Cerebellar cortex (tissue), 1 donor: ENCODE measurements around the gene MAP1LC3B2.

Experiments used
- DNase-seq: peaks from one replicate; pipeline ENCODE4 v3.0.0-alpha.2; 2015; ENCODE audit warnings: low spot score

MAP1LC3B2 gene

DNA sequence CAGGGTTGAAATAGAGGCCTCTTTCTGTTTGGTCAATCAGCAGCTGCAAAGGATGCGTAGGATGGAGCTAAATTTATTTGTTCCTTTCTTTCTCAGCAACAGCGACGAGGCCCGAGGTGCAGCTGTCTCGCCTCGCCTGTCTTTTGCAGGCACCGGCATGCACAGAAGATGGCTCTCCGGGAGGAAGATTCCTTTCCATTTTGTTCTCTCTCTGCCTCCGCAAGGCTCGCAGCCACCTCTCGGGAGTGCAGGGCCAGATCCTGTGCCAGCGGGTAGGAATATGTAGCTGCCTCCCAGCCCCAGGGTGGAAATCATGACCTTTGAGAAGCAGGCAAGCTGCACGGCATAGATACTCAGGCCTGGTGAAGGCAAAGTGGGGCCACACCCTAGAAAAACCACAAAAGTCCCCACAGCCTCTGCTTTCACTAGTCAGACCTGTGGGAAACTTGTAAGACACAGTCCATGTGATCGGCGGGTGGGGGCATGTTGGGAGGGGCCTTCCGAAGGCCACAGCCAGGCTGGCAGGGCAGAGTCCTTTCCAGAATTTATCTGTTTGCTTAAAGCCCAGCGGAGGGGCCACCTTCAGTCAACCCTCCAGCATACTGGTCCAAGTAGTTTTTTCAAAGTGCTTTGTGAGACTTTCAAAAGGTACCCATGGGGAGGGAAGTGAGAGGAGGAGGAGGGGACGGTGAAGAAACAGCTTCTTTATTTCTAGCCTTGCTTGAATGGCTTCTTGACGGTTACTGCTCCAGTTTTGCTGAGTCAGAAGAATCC is at the start of gene MAP1LC3B2:
MAP1LC3B2 (plus strand) TSS at position 220 of the 774 bp plus-strand sequence. CDS start 16,562 bp downstream, outside the sequence.
- no peak for DNase-seq

- no peak for DNase-seq
Observed at GRCh38 chr12:116513944-116514343, 45.2 kb upstream of the MAP1LC3B2 start.

DNA sequence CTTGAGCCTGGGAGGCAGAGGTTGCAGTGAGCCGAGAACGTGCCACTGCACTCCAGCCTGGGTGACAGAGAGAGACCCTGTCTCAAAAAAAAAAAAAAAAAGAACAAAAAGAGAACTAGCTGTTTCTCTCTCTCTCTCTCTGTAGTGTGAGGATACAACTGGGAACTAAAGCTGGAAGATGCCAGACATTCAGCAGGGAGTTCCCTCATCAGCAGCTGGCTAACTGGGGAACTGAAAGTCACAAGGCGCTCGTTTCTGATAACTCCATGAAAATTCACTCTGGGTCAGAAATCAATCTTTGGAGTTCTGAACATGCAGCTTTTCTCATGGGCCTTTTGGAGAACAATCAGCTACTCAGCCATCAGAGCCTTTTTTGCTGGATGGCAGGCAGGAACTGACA is 43.5 kb upstream of the MAP1LC3B2 start:
- no peak for DNase-seq

DNA sequence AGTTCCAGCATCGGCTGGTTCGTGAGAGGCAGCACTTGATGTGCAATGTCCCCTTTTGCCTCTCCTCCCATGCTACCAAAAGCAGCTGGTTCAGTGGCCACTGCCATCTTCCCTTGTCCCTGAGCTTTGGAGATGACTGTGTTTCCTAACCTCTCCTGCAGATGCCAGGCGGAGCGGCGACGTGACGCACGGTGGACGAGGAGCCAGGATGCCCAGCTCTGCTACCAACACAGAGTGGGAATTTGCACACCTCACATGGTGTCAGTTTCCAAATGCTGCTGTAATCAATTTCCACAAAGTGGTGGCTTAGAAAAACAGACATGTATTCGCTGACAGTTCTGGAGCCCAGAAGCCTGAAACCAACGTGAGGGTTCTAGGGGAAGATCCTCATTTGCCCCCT is 42.5 kb upstream of the MAP1LC3B2 start:
- DNase-seq: no peak

GRCh38 chr12:116517431-116518045 is 41.6 kb upstream of the MAP1LC3B2 start:
- no peak for DNase-seq

- DNase-seq: no peak
Observed at GRCh38 chr12:116520225-116520760, 38.9 kb upstream of the MAP1LC3B2 start.

DNA sequence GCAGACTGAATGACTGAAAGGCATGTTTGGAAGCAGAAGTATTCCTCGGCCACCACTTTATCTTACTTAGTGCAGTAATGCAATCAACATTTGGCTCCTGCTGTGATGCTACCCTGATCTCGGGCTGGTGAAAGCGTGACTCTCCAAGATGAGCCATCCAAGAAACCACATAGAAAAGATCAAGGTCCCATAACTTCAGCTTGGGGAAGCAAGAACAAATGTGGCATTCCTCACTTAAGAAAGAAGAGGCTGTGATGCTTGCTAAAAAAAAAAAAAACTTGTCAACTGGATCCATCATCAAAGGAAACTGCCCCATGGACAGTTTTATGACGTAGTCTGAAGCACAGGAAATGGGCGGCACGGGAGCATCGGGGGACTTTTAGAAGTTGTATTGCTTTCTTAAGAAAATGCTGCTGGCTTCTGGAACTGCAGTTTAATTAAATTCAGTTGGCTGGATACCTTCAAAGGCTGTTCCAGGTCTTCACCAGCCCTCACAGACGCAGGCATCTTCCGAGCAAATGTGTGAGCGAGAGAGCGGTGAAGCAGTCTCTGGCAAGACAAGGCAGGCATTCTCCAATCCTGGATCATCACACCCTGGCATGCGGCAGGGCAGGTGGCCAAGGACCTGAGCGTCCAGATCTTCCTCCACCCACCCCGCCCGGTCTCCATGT is 38.2 kb upstream of the MAP1LC3B2 start:
- DNase-seq: peak; percentile 91

- no peak for DNase-seq
Observed at GRCh38 chr12:116524311-116524710, 34.9 kb upstream of the MAP1LC3B2 start.

GRCh38 chr12:116524964-116525379 is 34.2 kb upstream of the MAP1LC3B2 start:
- DNase-seq: peak; percentile 42

GRCh38 chr12:116525418-116526001 is 33.7 kb upstream of the MAP1LC3B2 start:
- DNase-seq: peak; percentile 31

DNA sequence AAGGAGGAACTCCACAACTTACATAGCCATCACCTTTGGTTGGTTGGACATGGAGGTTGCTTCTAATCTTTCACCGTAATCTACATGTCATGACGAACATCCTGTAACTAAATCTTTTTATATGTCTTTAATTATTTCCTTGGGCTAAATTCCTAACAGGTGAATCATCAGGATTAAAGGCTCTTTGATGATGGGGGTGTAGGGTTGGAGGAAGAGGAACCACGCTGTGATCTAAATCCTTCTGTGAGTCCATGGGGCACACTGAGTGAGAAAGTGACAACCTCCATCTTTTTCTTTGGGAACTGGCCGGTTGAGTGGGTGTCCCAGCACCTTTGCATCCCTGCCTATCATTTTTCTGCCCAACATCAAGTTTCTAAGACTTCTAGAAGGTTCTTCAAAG is 31.1 kb upstream of the MAP1LC3B2 start:
- DNase-seq: no peak

GRCh38 chr12:116528498-116528897 is 30.7 kb upstream of the MAP1LC3B2 start:
- DNase-seq: no peak

GRCh38 chr12:116529048-116529447 is 30.1 kb upstream of the MAP1LC3B2 start:
- no peak for DNase-seq

GRCh38 chr12:116529686-116530085 is 29.5 kb upstream of the MAP1LC3B2 start:
- no peak for DNase-seq

GRCh38 chr12:116532428-116532827 is 26.8 kb upstream of the MAP1LC3B2 start:
- no peak for DNase-seq

DNA sequence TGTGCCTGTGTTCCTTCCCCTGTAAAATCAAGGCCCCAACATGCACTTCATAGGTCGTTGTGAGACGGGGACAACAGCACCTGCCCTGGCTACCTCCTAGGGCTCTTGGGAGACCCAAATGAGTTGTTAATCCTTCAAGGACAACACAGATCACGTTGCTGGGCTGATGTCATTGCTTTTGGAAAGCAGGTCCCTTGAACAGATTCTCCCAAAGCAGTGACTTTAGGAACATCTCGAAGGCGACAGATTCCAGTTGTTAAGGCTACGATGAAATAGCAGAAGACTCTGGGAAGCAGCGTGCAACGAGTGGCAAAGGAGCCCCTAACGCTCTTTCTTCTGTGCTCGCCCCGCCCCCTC is 26.2 kb upstream of the MAP1LC3B2 start:
- no peak for DNase-seq

DNA sequence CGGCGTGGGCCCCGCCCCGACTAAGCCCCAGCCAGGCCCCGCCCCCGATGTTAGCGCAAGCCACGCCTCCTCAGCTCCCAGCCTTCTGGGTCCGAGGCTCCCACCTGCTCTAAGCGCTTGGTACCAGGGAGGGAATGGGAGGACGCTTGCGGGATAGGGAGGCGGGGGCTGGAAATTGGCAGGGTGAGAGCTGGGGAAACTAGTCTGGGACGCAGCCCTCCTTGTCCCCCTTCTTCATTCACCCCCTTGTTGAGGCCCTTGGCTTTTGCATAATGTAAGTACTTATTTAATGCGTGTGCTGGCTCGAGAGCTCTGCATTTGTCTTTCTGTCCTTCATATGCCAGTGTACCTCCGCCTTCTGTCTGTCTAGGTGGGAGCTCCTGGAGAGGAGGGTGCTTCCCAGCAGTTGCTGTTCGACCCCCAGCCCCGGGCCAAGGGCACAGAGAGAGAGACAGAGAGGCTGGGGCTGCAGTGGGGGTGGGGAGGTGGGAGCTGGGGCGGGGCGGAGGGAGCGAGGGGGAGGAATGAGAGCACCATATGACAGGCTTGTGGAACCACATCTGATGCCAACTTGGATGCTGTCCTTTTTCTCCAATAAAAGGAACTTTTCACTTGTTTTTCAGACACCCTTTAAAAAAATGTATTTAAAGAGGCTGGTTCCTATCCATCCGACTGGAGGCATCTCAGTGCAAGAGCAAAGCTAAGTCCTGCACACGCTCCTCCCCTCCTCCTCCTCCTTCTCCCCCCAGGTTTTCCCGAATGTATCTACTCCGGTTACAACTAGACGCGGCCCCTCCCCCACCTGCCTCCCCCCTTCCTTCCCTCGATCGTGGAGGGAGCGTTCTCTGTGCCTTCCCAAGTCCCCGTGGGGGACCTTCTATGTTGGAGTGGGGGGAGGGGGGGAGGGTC is 25.6 kb upstream of the MAP1LC3B2 start:
- peak; percentile 94 for DNase-seq

DNA sequence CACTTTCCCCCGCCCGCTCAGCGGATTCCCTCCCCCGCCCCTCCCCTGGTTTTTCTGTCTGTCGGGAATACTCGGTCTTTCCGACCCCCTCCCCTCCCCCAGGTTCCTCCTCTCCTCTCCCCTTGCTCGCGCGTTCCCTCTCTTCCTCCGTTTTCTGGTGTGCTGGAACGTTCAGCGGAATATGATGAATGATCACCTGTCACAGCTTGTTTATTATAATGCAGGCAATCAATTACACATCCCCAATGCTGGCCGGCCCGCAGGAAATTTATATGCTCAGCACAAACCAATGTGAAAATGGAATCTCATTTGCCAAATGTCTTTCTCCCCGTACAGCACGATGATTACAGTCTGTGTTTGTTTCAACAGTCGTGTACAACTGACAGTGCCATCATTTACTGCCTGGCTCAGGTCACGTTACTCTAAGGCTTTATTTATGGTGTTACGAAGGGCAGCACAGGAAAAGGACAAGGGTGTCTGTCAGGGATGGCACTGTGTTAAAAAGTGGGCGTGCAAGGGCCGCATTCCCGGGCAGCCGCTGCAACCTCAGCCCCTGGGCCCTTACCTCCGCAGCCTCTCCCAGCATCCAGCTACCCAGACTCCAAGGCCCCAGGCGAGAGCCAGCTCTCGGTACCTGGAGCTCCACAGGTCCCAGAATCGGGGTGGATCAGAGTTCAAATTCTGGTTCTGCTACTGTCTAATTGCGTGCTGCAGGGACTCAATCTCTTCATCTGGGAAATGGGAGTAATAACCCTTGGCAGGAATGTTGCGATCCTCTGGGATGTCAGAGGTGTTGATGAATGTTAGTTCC is 24.7 kb upstream of the MAP1LC3B2 start:
- peak; percentile 70 for DNase-seq

DNA sequence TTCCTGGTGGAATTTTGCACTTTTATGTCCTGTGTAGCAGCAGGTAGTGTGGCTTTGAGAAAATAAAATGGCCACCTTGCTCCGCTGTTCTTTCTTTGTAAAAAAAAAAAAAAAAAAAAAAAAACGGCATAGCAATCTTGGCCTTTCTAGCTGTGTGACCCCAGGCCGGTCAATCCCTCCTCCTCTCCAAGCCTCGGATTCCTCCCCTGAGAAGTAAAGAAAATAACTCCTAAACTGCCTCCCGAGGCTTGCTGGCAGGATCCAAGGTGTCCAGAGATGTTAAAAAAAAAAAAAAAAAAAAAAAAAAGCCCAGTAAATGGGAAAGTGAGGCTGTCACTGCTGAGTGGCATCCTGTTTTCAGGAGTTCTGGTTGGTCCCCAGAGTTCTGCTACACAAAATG is 23.9 kb upstream of the MAP1LC3B2 start:
- peak; percentile 40 for DNase-seq

DNA sequence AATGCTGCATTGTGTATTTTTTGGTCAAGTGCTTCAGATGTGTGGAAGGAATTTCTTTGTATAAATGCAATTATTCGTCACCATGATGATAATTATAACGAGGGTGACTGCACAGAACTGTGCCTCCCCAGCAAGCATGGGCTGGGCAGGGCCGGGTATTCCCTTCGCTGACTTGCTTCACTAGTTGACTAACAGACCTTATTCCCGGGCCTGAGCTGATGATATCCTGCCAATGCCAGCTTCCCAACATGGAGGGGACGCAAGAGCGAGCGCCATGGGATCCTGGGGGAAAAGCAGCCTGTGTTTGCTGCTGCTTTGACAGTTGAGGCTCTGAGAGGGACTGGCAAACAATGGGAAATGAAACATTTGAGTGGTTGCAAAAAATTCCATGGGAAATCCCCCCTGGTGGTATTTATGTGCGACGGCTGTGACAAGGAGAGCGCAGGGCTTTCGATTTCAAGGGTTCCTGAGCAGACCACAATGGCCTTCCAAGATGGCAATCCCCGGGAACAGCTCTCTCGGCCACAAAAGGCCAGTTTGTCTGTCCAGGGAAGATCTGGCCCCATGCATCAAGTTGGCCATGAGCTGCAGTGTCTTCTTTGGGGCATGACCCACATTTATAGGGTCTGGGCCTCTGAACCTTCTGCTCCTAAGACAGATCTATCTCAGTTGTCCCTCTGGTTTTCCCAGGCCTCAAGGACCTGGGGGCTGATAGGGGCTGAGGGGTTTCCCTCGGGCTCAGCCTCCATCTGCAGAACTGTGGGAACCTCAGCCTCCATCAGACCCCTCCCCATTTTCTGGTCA is 21.9 kb upstream of the MAP1LC3B2 start:
- no peak for DNase-seq
